K562 (cell line): ENCODE data around the gene TCF25. TPM values are rescaled to one million over a fixed set of nuclear protein-coding genes. Genes with fewer than 3 reads are reported as not detected.

Experiments used
- ATAC-seq: fragments of 200-7000 bp; cut with Tn5 transposase; 3 replicates; pipeline ENCODE4 v1.9.1; 2020; ENCODE audit warnings: moderate library complexity
- BruUV-seq: library from RNA; stranded (reverse); fragments of 400-500 nt; replicated peaks from 2 replicates; lab custom pipeline; 2021; lab: Mats Ljungman, UMichigan
- CTCF ChIA-PET: fragments of 300-600 bp; formaldehyde crosslinking; extraction: SDS; loops from one replicate; lab custom pipeline; 2021; ENCODE audit warnings: low intra/inter-chr PET ratio; lab: Yijun Ruan, JAX
- POLR2A ChIA-PET: fragments of 300-600, 350-650 bp; sonication (Branson Sonifier 250); formaldehyde crosslinking; extraction: SDS; loops from one replicate; lab custom pipeline; 2021; ENCODE audit warnings: antibody characterized with exemption, inconsistent platforms; lab: Yijun Ruan, JAX
- DNase-seq, 4 experiments: peaks; one replicate each; pipeline versions ENCODE4 v3.0.0 to v3.0.0-alpha.2; 2011 to 2018; ENCODE audit warnings: low spot score in 3 of 4, mixed read lengths in 3 of 4; ENCODE audit errors: extremely low read depth in 1 of 4
- FAIRE-seq: peaks from 2 replicates; lab custom pipeline; 2011; peaks lifted over from hg19 to GRCh38; lab: Jason Lieb, UNC
- H2AFZ ChIP-seq: 2 replicates; pipeline ENCODE4 v1.6.0; 2011; ENCODE audit warnings: low read depth, low read length, control low read depth, inconsistent platforms
- H3K27ac ChIP-seq: fragments of 200-600 bp; 3 replicates; pipeline ENCODE4 v1.8.0; 2011; ENCODE audit warnings: low read depth, mild to moderate bottlenecking, control low read depth, inconsistent platforms, low read length, moderate library complexity, mixed read lengths; ENCODE audit errors: extremely low read depth
- H3K27me3 ChIP-seq, 2 experiments: fragments of 300-600 bp in 1 of 2; 2 replicates in 1 of 2; 3 replicates in 1 of 2; pipeline versions ENCODE4 v1.6.0 to v1.8.0; 2011; ENCODE audit warnings: inconsistent platforms in 2 of 2, low read length in 2 of 2, mild to moderate bottlenecking in 1 of 2, mixed read lengths in 1 of 2, moderate library complexity in 1 of 2; ENCODE audit not compliant: control insufficient read depth in 2 of 2, insufficient read depth in 2 of 2
- H3K36me3 ChIP-seq: fragments of 300-600 bp; 3 replicates; pipeline ENCODE4 v1.8.0; 2011; ENCODE audit warnings: mild to moderate bottlenecking, low read length, inconsistent platforms; ENCODE audit not compliant: control insufficient read depth, insufficient read depth
- H3K4me1 ChIP-seq, 2 experiments: fragments of 200-600 bp in 1 of 2; replicated peaks in 1 of 2; 2 replicates in 1 of 2; 3 replicates in 1 of 2; pipeline versions ENCODE4 v1.5.1 to v1.8.0; 2011; ENCODE audit warnings: inconsistent platforms in 2 of 2, low read length in 2 of 2, mild to moderate bottlenecking in 1 of 2, mixed read lengths in 1 of 2, moderate library complexity in 1 of 2; ENCODE audit not compliant: control insufficient read depth in 2 of 2, insufficient read depth in 2 of 2
- H3K4me2 ChIP-seq: 2 replicates; pipeline ENCODE4 v1.6.1; 2011; ENCODE audit warnings: low read length, control low read depth, inconsistent platforms, mixed read lengths; ENCODE audit not compliant: insufficient read depth
- H3K4me3 ChIP-seq: fragments of 200-600 bp; sonication (generic), shearing (Covaris generic); 2 replicates; pipeline ENCODE4 v1.5.1; 2016; ENCODE audit warnings: control low read depth, inconsistent platforms
- H3K79me2 ChIP-seq: fragments of 200-600 bp; 3 replicates; pipeline ENCODE4 v1.8.0; 2011; ENCODE audit warnings: low read length, inconsistent platforms; ENCODE audit not compliant: control insufficient read depth, insufficient read depth
- H3K9ac ChIP-seq, 2 experiments: 2 replicates each; pipeline versions ENCODE4 v1.6.0 to v1.6.1; 2011; ENCODE audit warnings: low read depth in 2 of 2, low read length in 2 of 2, control low read depth in 1 of 2, inconsistent platforms in 1 of 2, mild to moderate bottlenecking in 1 of 2, mixed read lengths in 1 of 2; ENCODE audit not compliant: insufficient read depth in 1 of 2
- H3K9me1 ChIP-seq: one replicate; pipeline ENCODE4 v1.6.0; 2011; ENCODE audit warnings: inconsistent platforms, mild to moderate bottlenecking, low read length, moderate library complexity; ENCODE audit not compliant: control insufficient read depth, insufficient read depth
- H3K9me3 ChIP-seq: replicated peaks from 2 replicates; pipeline ENCODE4 v1.5.1; 2011; ENCODE audit warnings: low read depth, low read length, inconsistent platforms; ENCODE audit not compliant: control insufficient read depth, insufficient read depth
- H4K20me1 ChIP-seq: replicated peaks from 2 replicates; pipeline ENCODE4 v1.6.1; 2011; ENCODE audit warnings: low read length, inconsistent platforms, mixed read lengths; ENCODE audit not compliant: control insufficient read depth, insufficient read depth
- MECOM ChIP-seq: fragments of 250-450 bp; sonication (Bioruptor Pico); IDR thresholded peaks from 2 replicates; pipeline ENCODE4 v1.8.0; 2022; ENCODE audit warnings: inconsistent platforms
- POLR2G ChIP-seq: fragments of 200-400 bp; formaldehyde crosslinking; IDR thresholded peaks from 2 replicates; pipeline ENCODE4 v1.6.1; 2017; ENCODE audit warnings: low read depth, mild to moderate bottlenecking, antibody characterized with exemption, low read length, moderate library complexity
- ZNF212 ChIP-seq: fragments of 450-650 bp; formaldehyde crosslinking; IDR thresholded peaks from 2 replicates; pipeline ENCODE4 v1.4.0; 2020; ENCODE audit warnings: mild to moderate bottlenecking
- WGBS: fragments of 100-300 bp; shearing (Covaris generic); methylation state at CpG from one replicate; pipeline ENCODE4 v1.1.6; 2016; ENCODE audit warnings: low coverage, mixed read lengths; ENCODE audit not compliant: insufficient coverage; ENCODE audit errors: missing lambda C conversion rate; 5-methylcytosine and 5-hydroxymethylcytosine counted together
- in situ Hi-C: fragments of 300-500 bp; cut with MboI; formaldehyde crosslinking; loops from 4 replicates; pipeline ENCODE4 v1.15.0; 2018; ENCODE audit warnings: inconsistent platforms, mixed read lengths
- intact Hi-C: fragments of 100-400 bp; cut with micrococcal nuclease; formaldehyde crosslinking; loops from 2 replicates; pipeline ENCODE4 v1.14.2; 2022
- polyA plus RNA-seq, 8 experiments: library from polyadenylated mRNA; depleted of rRNA in 4 of 8; stranded (reverse) in 5 of 8; unstranded in 3 of 8; fragments of >200 nt; fragmentation: Nextera tagmentation in 2 of 8; fragmentation: Illumina TruSeq in 1 of 8; extraction: Ambion mirVana in 2 of 8; extraction: Trizol in 1 of 8; gene quantifications; 2 replicates each; pipeline versions ENCODE4 v1.2.1 to v1.2.3, GENCODE V29; 2011 to 2014; ENCODE audit warnings: inconsistent platforms in 1 of 8, missing spikeins in 1 of 8
- total RNA-seq, 7 experiments: library from RNA; depleted of rRNA in 6 of 7; stranded (reverse); fragments of >200 nt in 6 of 7; fragmentation: Illumina TruSeq in 2 of 7; extraction: Trizol in 2 of 7; gene quantifications; 2 replicates each; pipeline versions ENCODE4 v1.2.1 to v1.2.3, GENCODE V29; 2011 to 2021; ENCODE audit warnings: low replicate concordance in 1 of 7
- TF ChIP-seq, protein P1 (sequence below): fragments of 150-350 bp; conservative IDR thresholded peaks from 2 replicates; pipeline ENCODE4 v1.6.1; 2014; ENCODE audit warnings: low read length
- TF ChIP-seq, protein P2 (sequence below): sonication (generic); formaldehyde crosslinking; IDR thresholded peaks from 2 replicates; pipeline ENCODE4 v1.8.1; 2023; ENCODE audit warnings: mild to moderate bottlenecking, missing genetic modification reagents
- TF ChIP-seq, protein P3 (sequence below): sonication (generic); formaldehyde crosslinking; IDR thresholded peaks from 2 replicates; pipeline ENCODE4 v1.9.0; 2022; ENCODE audit warnings: mild to moderate bottlenecking, missing genetic modification reagents

TCF25 gene
- total and polyA plus RNA-seq, 9 of the 15 experiments (the other 6 are each of a cell fraction or from before 2014, with no cell fraction given): 9.0 to 154 (median 83.8) TPM

DNA sequence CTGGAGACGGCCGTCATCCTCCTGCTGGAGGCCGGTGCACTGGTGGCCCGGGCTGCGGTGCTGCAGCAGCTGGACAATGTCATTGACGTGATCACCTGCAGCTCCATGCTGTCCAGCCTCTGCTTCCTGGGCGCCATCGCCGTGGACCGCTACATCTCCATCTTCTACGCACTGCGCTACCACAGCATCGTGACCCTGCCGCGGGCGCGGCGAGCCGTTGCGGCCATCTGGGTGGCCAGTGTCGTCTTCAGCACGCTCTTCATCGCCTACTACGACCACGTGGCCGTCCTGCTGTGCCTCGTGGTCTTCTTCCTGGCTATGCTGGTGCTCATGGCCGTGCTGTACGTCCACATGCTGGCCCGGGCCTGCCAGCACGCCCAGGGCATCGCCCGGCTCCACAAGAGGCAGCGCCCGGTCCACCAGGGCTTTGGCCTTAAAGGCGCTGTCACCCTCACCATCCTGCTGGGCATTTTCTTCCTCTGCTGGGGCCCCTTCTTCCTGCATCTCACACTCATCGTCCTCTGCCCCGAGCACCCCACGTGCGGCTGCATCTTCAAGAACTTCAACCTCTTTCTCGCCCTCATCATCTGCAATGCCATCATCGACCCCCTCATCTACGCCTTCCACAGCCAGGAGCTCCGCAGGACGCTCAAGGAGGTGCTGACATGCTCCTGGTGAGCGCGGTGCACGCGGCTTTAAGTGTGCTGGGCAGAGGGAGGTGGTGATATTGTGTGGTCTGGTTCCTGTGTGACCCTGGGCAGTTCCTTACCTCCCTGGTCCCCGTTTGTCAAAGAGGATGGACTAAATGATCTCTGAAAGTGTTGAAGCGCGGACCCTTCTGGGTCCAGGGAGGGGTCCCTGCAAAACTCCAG, 46.4 kb downstream of the TCF25 start:
- H3K27ac ChIP-seq: no peak overlapping the region
- H3K9me1 ChIP-seq: no peaks in the 10 kb centered on the region
- no peak for ATAC-seq
- no peaks in the 10 kb centered on the region for H3K36me3 ChIP-seq
- DNase-seq: no peak
- H3K79me2 ChIP-seq: no peaks in the 10 kb centered on the region; the same call in 2 of the 3 replicates
- in situ Hi-C loops (no loop called here), intact Hi-C loops (loop anchor here (5.0 to 10.0 kb wide), 2 partner anchors 55 to 102 kb away; partner anchors contain the start of gene FANCA)
- POLR2A ChIA-PET: no interaction called here
- BruUV-seq: no TSS peak
- no peaks in the 10 kb centered on the region for H3K27me3 ChIP-seq
- peaks cover 39 to 83% of the 10 kb centered on the region in 2 experiments for H3K4me1 ChIP-seq
- H4K20me1 ChIP-seq: 0 out of 2 replicates have a peak, but pooled peaks cover 9% of the 10 kb centered on the region
- H3K4me2 ChIP-seq: no peak overlapping the region
- no peaks in the 10 kb centered on the region for H3K9me3 ChIP-seq
- TF ChIP-seq, protein P1, sequence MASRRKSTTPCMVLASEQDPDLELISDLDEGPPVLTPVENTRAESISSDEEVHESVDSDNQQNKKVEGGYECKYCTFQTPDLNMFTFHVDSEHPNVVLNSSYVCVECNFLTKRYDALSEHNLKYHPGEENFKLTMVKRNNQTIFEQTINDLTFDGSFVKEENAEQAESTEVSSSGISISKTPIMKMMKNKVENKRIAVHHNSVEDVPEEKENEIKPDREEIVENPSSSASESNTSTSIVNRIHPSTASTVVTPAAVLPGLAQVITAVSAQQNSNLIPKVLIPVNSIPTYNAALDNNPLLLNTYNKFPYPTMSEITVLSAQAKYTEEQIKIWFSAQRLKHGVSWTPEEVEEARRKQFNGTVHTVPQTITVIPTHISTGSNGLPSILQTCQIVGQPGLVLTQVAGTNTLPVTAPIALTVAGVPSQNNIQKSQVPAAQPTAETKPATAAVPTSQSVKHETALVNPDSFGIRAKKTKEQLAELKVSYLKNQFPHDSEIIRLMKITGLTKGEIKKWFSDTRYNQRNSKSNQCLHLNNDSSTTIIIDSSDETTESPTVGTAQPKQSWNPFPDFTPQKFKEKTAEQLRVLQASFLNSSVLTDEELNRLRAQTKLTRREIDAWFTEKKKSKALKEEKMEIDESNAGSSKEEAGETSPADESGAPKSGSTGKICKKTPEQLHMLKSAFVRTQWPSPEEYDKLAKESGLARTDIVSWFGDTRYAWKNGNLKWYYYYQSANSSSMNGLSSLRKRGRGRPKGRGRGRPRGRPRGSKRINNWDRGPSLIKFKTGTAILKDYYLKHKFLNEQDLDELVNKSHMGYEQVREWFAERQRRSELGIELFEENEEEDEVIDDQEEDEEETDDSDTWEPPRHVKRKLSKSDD: no peak
- TF ChIP-seq POLR2G (peak; percentile 43; the same call in 1 of the 2 replicates), MECOM (CRISPR knock-in tag) (no peak), ZNF212 (no peak)
- TF ChIP-seq, protein P2, sequence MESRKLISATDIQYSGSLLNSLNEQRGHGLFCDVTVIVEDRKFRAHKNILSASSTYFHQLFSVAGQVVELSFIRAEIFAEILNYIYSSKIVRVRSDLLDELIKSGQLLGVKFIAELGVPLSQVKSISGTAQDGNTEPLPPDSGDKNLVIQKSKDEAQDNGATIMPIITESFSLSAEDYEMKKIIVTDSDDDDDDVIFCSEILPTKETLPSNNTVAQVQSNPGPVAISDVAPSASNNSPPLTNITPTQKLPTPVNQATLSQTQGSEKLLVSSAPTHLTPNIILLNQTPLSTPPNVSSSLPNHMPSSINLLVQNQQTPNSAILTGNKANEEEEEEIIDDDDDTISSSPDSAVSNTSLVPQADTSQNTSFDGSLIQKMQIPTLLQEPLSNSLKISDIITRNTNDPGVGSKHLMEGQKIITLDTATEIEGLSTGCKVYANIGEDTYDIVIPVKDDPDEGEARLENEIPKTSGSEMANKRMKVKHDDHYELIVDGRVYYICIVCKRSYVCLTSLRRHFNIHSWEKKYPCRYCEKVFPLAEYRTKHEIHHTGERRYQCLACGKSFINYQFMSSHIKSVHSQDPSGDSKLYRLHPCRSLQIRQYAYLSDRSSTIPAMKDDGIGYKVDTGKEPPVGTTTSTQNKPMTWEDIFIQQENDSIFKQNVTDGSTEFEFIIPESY: peak; percentile 91
- TF ChIP-seq, protein P3, sequence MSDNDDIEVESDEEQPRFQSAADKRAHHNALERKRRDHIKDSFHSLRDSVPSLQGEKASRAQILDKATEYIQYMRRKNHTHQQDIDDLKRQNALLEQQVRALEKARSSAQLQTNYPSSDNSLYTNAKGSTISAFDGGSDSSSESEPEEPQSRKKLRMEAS (CRISPR knock-in tag): peak; percentile 67
- WGBS: 85% methylated on average over 32 of the region's 52 CpGs
- H3K4me3 ChIP-seq: no peak overlapping the region
- CTCF ChIA-PET: no interaction called here
- no peak overlapping the region for H2AFZ ChIP-seq
- FAIRE-seq: no peak
- H3K9ac ChIP-seq: peak overlapping the region in 1 of 2 experiments; percentile 85; a peak in 1 of 4 replicates
